GM21717 (cell line): ENCODE results near the gene MLIP.
"Not testable (repeated sequence)": the region's sequence is repeated elsewhere in the genome, so short reads cannot be mapped to it uniquely, and the experiment has no call there.

Source experiments
- ATAC-seq: cut with Tn5 transposase; IDR thresholded peaks from one replicate; pipeline ENCODE4 v1.9.1; 2021; ENCODE audit warnings: mild to moderate bottlenecking, moderate library complexity; ENCODE audit not compliant: unreplicated experiment

The MLIP gene

GRCh38 chr6:54111341-54112045 is at the start of gene MLIP:
Gene MLIP, plus strand, starts transcription at chr6:54111443. Its CDS starts 37 bp downstream, at chr6:54111480.
- no peak for ATAC-seq

- no peak for ATAC-seq
Measured at GRCh38 chr6:54063228-54063539, 48.1 kb upstream of the MLIP start.

GRCh38 chr6:54068694-54069093 is 42.5 kb upstream of the MLIP start:
- no peak for ATAC-seq

GRCh38 chr6:54070025-54070424 is 41.2 kb upstream of the MLIP start:
- ATAC-seq = no peak

- ATAC-seq = no peak
Measured at GRCh38 chr6:54071821-54072340, 39.4 kb upstream of the MLIP start.

GRCh38 chr6:54072635-54073313 is 38.5 kb upstream of the MLIP start:
- no peak for ATAC-seq

- no peak for ATAC-seq
Measured at GRCh38 chr6:54073487-54073886, 37.8 kb upstream of the MLIP start.

GRCh38 chr6:54074109-54074508 is 37.1 kb upstream of the MLIP start:
- no peak for ATAC-seq

- ATAC-seq = no peak
Measured at GRCh38 chr6:54074578-54075195, 36.6 kb upstream of the MLIP start.

GRCh38 chr6:54076159-54076789 is 35.0 kb upstream of the MLIP start:
- no peak for ATAC-seq

GRCh38 chr6:54081499-54081898 is 29.7 kb upstream of the MLIP start:
- ATAC-seq = not testable (repeated sequence)

GRCh38 chr6:54083287-54083686 is 28.0 kb upstream of the MLIP start:
- ATAC-seq = no peak

GRCh38 chr6:54084231-54084630 is 27.0 kb upstream of the MLIP start:
- ATAC-seq = no peak

- ATAC-seq = no peak
Measured at GRCh38 chr6:54085047-54085446, 26.2 kb upstream of the MLIP start.

GRCh38 chr6:54085541-54085940 is 25.7 kb upstream of the MLIP start:
- no peak for ATAC-seq

- ATAC-seq = no peak
Measured at GRCh38 chr6:54086439-54086838, 24.8 kb upstream of the MLIP start.

GRCh38 chr6:54087721-54088120 is 23.5 kb upstream of the MLIP start:
- ATAC-seq = no peak

- no peak for ATAC-seq
Measured at GRCh38 chr6:54093326-54093948, 17.8 kb upstream of the MLIP start.

- ATAC-seq = no peak
Measured at GRCh38 chr6:54094293-54094692, 16.9 kb upstream of the MLIP start.

GRCh38 chr6:54094786-54095185 is 16.5 kb upstream of the MLIP start:
- no peak for ATAC-seq

- no peak for ATAC-seq
Measured at GRCh38 chr6:54095723-54096122, 15.5 kb upstream of the MLIP start.
